NCI-H524 treated with DMSO at 0.1 percent for 48 hours (cell line): ENCODE measurements around the gene RNPEP.
"Not testable (repeated sequence)": the region's sequence is repeated elsewhere in the genome, so short reads cannot be mapped to it uniquely, and the experiment has no call there.

Source experiments
- DNase-seq: peaks from one replicate; lab custom pipeline; 2025; lab: John Stamatoyannopoulos, UW

RNPEP gene, protein sequence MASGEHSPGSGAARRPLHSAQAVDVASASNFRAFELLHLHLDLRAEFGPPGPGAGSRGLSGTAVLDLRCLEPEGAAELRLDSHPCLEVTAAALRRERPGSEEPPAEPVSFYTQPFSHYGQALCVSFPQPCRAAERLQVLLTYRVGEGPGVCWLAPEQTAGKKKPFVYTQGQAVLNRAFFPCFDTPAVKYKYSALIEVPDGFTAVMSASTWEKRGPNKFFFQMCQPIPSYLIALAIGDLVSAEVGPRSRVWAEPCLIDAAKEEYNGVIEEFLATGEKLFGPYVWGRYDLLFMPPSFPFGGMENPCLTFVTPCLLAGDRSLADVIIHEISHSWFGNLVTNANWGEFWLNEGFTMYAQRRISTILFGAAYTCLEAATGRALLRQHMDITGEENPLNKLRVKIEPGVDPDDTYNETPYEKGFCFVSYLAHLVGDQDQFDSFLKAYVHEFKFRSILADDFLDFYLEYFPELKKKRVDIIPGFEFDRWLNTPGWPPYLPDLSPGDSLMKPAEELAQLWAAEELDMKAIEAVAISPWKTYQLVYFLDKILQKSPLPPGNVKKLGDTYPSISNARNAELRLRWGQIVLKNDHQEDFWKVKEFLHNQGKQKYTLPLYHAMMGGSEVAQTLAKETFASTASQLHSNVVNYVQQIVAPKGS

DNA sequence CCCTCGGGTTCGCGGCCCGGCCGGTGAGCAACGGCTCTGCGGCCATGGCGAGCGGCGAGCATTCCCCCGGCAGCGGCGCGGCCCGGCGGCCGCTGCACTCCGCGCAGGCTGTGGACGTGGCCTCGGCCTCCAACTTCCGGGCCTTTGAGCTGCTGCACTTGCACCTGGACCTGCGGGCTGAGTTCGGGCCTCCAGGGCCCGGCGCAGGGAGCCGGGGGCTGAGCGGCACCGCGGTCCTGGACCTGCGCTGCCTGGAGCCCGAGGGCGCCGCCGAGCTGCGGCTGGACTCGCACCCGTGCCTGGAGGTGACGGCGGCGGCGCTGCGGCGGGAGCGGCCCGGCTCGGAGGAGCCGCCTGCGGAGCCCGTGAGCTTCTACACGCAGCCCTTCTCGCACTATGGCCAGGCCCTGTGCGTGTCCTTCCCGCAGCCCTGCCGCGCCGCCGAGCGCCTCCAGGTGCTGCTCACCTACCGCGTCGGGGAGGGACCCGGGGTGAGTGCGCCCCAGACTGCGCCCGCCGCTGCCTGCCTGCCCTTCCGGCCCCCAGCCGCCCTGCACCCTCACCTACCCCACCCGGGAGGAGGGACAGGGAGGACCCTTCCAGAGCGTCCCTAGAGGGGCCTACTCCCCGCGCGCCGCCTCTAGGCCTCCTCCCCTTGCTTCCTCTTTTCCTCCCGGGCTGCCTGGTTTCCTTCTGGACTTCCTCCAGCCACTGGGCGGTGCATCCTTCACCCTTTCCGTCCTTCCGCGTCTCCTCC lies at the start of gene RNPEP:
Gene RNPEP (plus strand): TSS at position 26 of the 757 bp plus-strand sequence. CDS start 19 bp downstream, at position 45.
- peak; percentile 6 for DNase-seq

GRCh38 chr1:201933840-201934430 lies 48.5 kb upstream of the RNPEP start:
- DNase-seq: no peak

- no peak for DNase-seq
These were observed 44.7 kb upstream of the RNPEP start for GRCh38 chr1:201937624-201938213.

- DNase-seq: no peak
These were observed 43.9 kb upstream of the RNPEP start for GRCh38 chr1:201938440-201939035.

- DNase-seq: peak; percentile 12
These were observed 43.3 kb upstream of the RNPEP start for GRCh38 chr1:201939148-201939547.

- DNase-seq: no peak
These were observed 42.9 kb upstream of the RNPEP start for GRCh38 chr1:201939574-201939973.

- DNase-seq: not testable (repeated sequence)
These were observed 42.1 kb upstream of the RNPEP start for GRCh38 chr1:201940316-201940715.

GRCh38 chr1:201941420-201942128 lies 40.9 kb upstream of the RNPEP start:
- no peak for DNase-seq

- DNase-seq: no peak
These were observed 40.3 kb upstream of the RNPEP start for GRCh38 chr1:201942129-201942495.

GRCh38 chr1:201944002-201944401 lies 38.4 kb upstream of the RNPEP start:
- no peak for DNase-seq

DNA sequence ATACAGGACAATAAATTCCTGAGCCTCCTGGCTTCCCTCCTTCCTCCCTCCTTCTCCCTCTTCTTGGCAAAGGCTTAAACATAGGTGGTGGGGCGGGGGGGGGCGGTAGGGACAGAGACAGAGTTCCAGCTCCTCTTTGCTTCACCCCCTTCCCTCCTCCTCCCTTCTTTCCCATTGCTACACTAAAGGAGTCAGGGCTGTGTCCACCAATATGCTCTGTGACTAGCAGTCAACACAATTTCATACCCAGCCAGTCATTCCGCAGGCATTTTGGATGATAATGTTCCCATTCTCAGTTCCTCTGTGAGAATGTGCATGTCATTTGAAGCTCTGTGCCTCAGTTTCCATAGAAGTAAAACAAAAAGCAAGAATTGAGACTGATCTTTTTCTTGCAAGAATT lies 37.8 kb upstream of the RNPEP start:
- no peak for DNase-seq

DNA sequence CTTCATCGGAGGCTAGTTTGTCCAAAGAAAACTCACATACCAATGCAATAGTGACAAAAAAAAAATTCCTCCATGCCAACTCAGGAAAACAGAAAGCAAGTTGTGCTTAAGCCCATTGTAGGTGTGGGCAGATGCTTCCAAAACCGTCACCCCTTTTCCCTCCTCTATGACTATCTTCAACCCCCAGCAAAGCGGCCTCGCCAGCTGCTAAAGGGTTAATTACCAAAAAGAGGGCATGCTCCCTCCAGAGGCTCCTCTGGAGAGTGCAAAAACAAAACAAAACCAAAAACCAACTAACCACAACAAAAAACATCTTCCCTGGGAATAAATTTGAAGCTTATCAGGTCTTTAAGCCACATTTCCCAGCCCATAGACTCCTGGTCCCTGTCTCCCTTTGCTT lies 37.3 kb upstream of the RNPEP start:
- no peak for DNase-seq

DNA sequence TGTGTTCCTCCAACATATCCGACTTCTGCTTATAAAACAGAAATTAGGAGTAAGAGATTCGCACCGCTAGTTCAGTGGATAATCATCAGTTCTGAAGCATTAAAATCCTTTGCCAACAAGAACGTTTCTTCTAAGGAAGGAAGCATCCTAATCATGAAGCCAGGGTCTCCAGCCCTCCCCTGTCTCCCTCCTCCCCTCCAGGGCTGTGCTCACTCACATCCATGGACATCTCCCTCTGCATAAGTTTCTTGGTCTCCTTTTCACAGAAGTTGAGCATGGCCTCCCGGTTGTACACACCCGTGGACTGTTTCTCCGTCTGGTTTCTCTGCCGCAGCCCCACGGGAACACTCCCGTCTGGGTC lies 36.6 kb upstream of the RNPEP start:
- DNase-seq: no peak

DNA sequence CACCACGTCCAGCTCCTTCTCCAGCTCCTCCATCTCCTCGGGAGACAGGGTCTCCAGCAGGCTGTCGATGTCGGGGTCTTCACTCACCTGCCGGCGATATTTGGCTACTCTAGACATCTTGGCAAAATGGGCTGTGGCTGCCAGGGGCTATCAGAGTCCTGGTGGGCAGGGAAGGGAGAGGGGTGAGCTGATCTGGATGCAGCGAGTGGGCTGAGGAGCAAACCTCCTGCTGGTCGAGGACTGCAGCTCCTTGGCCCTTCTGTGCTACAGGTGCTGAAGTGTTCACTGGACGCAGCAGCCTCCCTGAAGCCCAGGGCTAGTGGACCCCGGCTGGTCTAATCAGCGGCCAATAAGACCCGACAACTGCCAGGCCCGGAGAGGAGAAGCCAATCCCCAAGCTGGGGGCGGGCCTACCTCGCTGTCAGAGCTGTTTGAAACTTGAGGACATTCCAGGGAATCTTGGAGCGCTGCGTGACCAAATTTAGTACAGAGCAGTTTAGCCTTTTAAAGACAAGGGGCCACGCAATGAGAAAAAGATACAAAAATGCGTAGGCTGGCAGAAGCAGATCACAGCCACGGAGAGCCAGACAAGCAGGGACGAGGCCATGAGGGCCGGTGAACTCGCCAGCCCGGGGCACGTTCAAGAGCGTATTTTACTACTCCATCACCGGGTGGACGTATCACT lies 36.1 kb upstream of the RNPEP start, which contains the start of gene LMOD1:
Gene LMOD1 (minus strand): TSS at position 325 of the 685 bp plus-strand sequence. CDS start 208 bp downstream, at position 117.
- DNase-seq: peak; percentile 42

GRCh38 chr1:201947697-201948008 lies 34.8 kb upstream of the RNPEP start:
- no peak for DNase-seq

DNA sequence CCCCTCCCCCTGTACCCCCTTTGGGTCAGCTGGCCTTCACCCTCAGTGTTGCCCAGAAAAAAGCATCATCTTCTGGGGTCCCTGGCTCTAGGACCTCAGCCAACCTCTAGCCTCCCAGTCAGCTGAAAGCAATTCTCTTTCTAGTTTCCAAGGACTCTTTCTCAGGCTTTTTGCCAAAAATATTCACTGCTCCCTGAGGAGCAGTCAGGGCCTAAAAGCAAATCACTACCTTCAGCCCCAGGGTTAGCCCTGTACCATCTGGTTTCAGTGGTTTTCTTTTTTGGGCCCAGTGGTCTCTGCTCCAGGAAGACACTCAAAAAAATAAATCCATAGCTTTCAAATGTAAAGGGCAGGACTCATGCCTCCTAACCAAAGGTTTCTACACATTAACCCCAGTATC lies 33.0 kb upstream of the RNPEP start:
- DNase-seq: no peak

- no peak for DNase-seq
These were observed 28.0 kb upstream of the RNPEP start for GRCh38 chr1:201954263-201955008.

GRCh38 chr1:201955009-201955728 lies 27.3 kb upstream of the RNPEP start, which contains the start of gene TIMM17A:
TIMM17A (plus strand) TSS chr1:201955503; CDS start chr1:201955527, 24 bp downstream.
- DNase-seq: peak; percentile 32

- no peak for DNase-seq
These were observed 26.7 kb upstream of the RNPEP start for GRCh38 chr1:201955729-201956143.
